HepG2 (cell line): Measurements from ENCODE around the gene FAM120C. TPM values are rescaled to one million over a fixed set of nuclear protein-coding genes. Genes with fewer than 3 reads are reported as not detected.

ENCODE experiments used
- ARNT2 ChIP-seq: sonication (generic); formaldehyde crosslinking; IDR thresholded peaks from 2 replicates; pipeline ENCODE4 v1.8.0; 2022; ENCODE audit warnings: mild to moderate bottlenecking, low read depth, missing genetic modification reagents, moderate library complexity
- ATF7-NPFF ChIP-seq: sonication (generic); formaldehyde crosslinking; IDR thresholded peaks from 2 replicates; pipeline ENCODE4 v1.8.1; 2023; ENCODE audit warnings: mild to moderate bottlenecking, low read depth, missing genetic modification reagents, moderate library complexity
- BCL6 ChIP-seq: IDR thresholded peaks from 2 replicates; pipeline ENCODE4 v1.6.1; 2016; ENCODE audit warnings: missing genetic modification reagents, missing compliant biosample characterization
- CEBPG ChIP-seq: IDR thresholded peaks from 2 replicates; pipeline ENCODE4 v1.6.1; 2016
- ELF3 ChIP-seq: IDR thresholded peaks from 2 replicates; pipeline ENCODE4 v1.6.1; 2016; ENCODE audit warnings: missing genetic modification reagents, missing compliant biosample characterization
- FOXO1 ChIP-seq: sonication (generic); formaldehyde crosslinking; IDR thresholded peaks from 2 replicates; pipeline ENCODE4 v1.4.0; 2020; ENCODE audit warnings: missing genetic modification reagents
- HOXA5 ChIP-seq: sonication (generic); formaldehyde crosslinking; IDR thresholded peaks from 2 replicates; pipeline ENCODE4 v1.4.0; 2020; ENCODE audit warnings: missing genetic modification reagents
- KDM6A ChIP-seq: IDR thresholded peaks from 2 replicates; pipeline ENCODE4 v1.6.1; 2016; ENCODE audit warnings: low read depth
- KLF16 ChIP-seq, 2 experiments: sonication (generic) in 1 of 2; formaldehyde crosslinking in 1 of 2; IDR thresholded peaks; 2 replicates each; pipeline versions ENCODE4 v1.6.1 to v1.8.0; 2016 to 2023; ENCODE audit warnings: missing genetic modification reagents in 2 of 2, missing compliant biosample characterization in 1 of 2
- NFIC ChIP-seq: IDR thresholded peaks from 2 replicates; pipeline ENCODE4 v1.6.1; 2012; ENCODE audit warnings: mild to moderate bottlenecking, low read length, inconsistent platforms
- NFKB2 ChIP-seq: sonication (generic); formaldehyde crosslinking; IDR thresholded peaks from 2 replicates; pipeline ENCODE4 v1.4.0; 2020; ENCODE audit warnings: missing genetic modification reagents, borderline replicate concordance
- NR2F1 ChIP-seq, 2 experiments: fragments of 450-650 bp in 1 of 2; formaldehyde crosslinking in 1 of 2; IDR thresholded peaks; 2 replicates each; pipeline versions ENCODE4 v1.5.0 to v1.6.1; 2016 to 2020; ENCODE audit warnings: mild to moderate bottlenecking in 1 of 2, missing compliant biosample characterization in 1 of 2, missing genetic modification reagents in 1 of 2, moderate library complexity in 1 of 2
- PHF21A ChIP-seq: sonication (generic); formaldehyde crosslinking; IDR thresholded peaks from 2 replicates; pipeline ENCODE4 v1.5.0; 2020; ENCODE audit warnings: mild to moderate bottlenecking, missing genetic modification reagents
- REL ChIP-seq: sonication (generic); formaldehyde crosslinking; conservative IDR thresholded peaks from 2 replicates; pipeline ENCODE4 v1.8.0; 2022; ENCODE audit warnings: mild to moderate bottlenecking, missing genetic modification reagents, moderate library complexity
- TAF1 ChIP-seq: sonication (generic); formaldehyde crosslinking; IDR thresholded peaks from 2 replicates; pipeline ENCODE4 v1.4.0; 2020; ENCODE audit warnings: missing genetic modification reagents
- TBX2 ChIP-seq: sonication (generic); formaldehyde crosslinking; IDR thresholded peaks from 2 replicates; pipeline ENCODE4 v1.5.0; 2020; ENCODE audit warnings: missing genetic modification reagents, mild to moderate bottlenecking, borderline replicate concordance
- ZNF460 ChIP-seq: sonication (generic); formaldehyde crosslinking; IDR thresholded peaks from 2 replicates; pipeline ENCODE4 v1.5.1; 2020; ENCODE audit warnings: missing genetic modification reagents, mild to moderate bottlenecking, borderline replicate concordance
- ZNF563 ChIP-seq: sonication (generic); formaldehyde crosslinking; IDR thresholded peaks from 2 replicates; pipeline ENCODE4 v1.8.0; 2022; ENCODE audit warnings: mild to moderate bottlenecking, moderate library complexity, missing genetic modification reagents
- ZNF652 ChIP-seq: IDR thresholded peaks from 2 replicates; pipeline ENCODE4 v1.6.1; 2016; ENCODE audit warnings: low read depth, borderline replicate concordance
- ZNF816 ChIP-seq: sonication (generic); formaldehyde crosslinking; IDR thresholded peaks from 2 replicates; pipeline ENCODE4 v1.8.0; 2022; ENCODE audit warnings: missing genetic modification reagents, mild to moderate bottlenecking, borderline replicate concordance
- polyA plus RNA-seq, 8 experiments: library from polyadenylated mRNA; depleted of rRNA in 3 of 8; stranded (reverse) in 7 of 8; unstranded in 1 of 8; fragments of >200 nt; fragmentation: Illumina TruSeq in 4 of 8; extraction: Trizol in 4 of 8; gene quantifications; 2 replicates each; pipeline versions ENCODE4 v1.2.1 to v1.2.3, GENCODE V29; 2011 to 2016; ENCODE audit warnings: low read depth in 4 of 8, missing spikeins in 1 of 8, mixed read lengths in 1 of 8; ENCODE audit not compliant: insufficient read depth in 1 of 8
- total RNA-seq, 5 experiments: library from RNA; depleted of rRNA; stranded (reverse); fragments of >200 nt; fragmentation: Illumina TruSeq; extraction: Trizol; gene quantifications; 2 replicates each; pipeline ENCODE4 v1.2.3, GENCODE V29; 2016; ENCODE audit warnings: low read depth in 1 of 5
- TF ChIP-seq, protein P1 (sequence below): sonication (generic); formaldehyde crosslinking; IDR thresholded peaks from 2 replicates; pipeline ENCODE4 v1.4.0; 2020; ENCODE audit warnings: missing genetic modification reagents
- TF ChIP-seq, protein P2 (sequence below): sonication (generic); formaldehyde crosslinking; IDR thresholded peaks from 2 replicates; pipeline ENCODE4 v1.9.0; 2022; ENCODE audit warnings: low read depth, missing genetic modification reagents
- TF ChIP-seq, protein P3 (sequence below): sonication (generic); formaldehyde crosslinking; IDR thresholded peaks from 2 replicates; pipeline ENCODE4 v1.5.0; 2020; ENCODE audit warnings: missing genetic modification reagents
- TF ChIP-seq, protein P4 (sequence below): sonication (generic); formaldehyde crosslinking; conservative IDR thresholded peaks from 2 replicates; pipeline ENCODE4 v1.4.0; 2020; ENCODE audit warnings: missing genetic modification reagents

FAM120C gene
- total and polyA plus RNA-seq, 2 of the 13 experiments (the other 11 are each of a cell fraction or from before 2014, with no cell fraction given) = 4.6 to 7.4 TPM

DNA sequence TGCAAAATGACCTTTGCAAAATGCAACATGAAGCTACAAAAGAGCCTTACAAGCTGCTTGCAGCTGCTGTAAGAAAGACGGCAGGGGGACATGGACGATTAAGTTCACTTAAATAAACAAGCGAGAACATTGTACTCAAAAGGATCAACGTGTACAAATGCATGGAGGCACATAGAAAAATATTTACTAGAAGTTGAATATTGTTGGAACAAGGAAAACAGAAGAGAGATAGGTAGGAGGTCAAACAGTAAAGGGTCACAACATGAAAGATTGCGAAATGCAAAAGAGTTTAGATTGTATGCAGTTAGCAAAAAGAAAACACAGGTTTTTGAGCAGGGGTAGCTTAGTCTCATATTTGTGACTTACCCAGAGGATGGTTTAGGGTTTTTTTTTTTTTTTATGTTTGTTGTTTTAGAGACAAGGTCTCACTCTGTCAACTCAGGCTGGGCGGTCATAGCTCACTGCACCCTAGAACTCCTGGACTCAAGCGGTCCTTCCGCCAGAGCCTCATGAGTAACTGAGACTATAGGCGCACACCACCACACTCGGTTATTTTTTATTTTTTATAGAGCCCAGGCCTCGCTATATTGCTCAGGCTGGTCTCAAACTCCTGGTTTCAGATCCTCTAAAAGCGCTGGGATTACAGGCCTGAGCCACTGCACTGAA lies 137.4 kb downstream of the FAM120C start (continued):
- TF ChIP-seq ELF3 (CRISPR knock-in tag) (0 out of 2 replicates have a peak, but pooled peaks have one; percentile 17), ZNF652 (peak; percentile 41; the same call in 1 of the 2 replicates), CEBPG (CRISPR knock-in tag) (peak; percentile 87), ZNF816 (CRISPR knock-in tag) (peak; percentile 28; the same call in 1 of the 2 replicates), NFIC (peak; percentile 74; the same call in 1 of the 2 replicates), ATF7-NPFF (CRISPR knock-in tag) (no peak), NFKB2 (CRISPR knock-in tag) (no peak), ZNF460 (CRISPR knock-in tag) (peak; percentile 54; the same call in 1 of the 2 replicates), TAF1 (CRISPR knock-in tag) (no peak), ARNT2 (CRISPR knock-in tag) (no peak), BCL6 (CRISPR knock-in tag) (peak; percentile 80), KLF16 (CRISPR knock-in tag; IDR thresholded peaks at IDR 0.05) (peak in 1 of 2 experiments; percentile 30; a peak in 1 of 4 replicates), NR2F1 (CRISPR knock-in tag; IDR thresholded peaks at IDR 0.05) (peak in 1 of 2 experiments; percentile 36; a peak in 1 of 4 replicates), TBX2 (no peak), ZNF563 (CRISPR knock-in tag) (no peak), PHF21A (CRISPR knock-in tag) (peak; percentile 11; the same call in 1 of the 2 replicates), FOXO1 (CRISPR knock-in tag) (peak; percentile 41; the same call in 1 of the 2 replicates), KDM6A (peak; percentile 29; the same call in 1 of the 2 replicates), REL (CRISPR knock-in tag) (no peak), HOXA5 (CRISPR knock-in tag) (0 out of 2 replicates have a peak, but pooled peaks have one; percentile 8)
- TF ChIP-seq, protein P1, sequence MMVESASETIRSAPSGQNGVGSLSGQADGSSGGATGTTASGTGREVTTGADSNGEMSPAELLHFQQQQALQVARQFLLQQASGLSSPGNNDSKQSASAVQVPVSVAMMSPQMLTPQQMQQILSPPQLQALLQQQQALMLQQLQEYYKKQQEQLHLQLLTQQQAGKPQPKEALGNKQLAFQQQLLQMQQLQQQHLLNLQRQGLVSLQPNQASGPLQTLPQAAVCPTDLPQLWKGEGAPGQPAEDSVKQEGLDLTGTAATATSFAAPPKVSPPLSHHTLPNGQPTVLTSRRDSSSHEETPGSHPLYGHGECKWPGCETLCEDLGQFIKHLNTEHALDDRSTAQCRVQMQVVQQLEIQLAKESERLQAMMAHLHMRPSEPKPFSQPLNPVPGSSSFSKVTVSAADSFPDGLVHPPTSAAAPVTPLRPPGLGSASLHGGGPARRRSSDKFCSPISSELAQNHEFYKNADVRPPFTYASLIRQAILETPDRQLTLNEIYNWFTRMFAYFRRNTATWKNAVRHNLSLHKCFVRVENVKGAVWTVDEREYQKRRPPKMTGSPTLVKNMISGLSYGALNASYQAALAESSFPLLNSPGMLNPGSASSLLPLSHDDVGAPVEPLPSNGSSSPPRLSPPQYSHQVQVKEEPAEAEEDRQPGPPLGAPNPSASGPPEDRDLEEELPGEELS = peak; percentile 92
- TF ChIP-seq, protein P2, sequence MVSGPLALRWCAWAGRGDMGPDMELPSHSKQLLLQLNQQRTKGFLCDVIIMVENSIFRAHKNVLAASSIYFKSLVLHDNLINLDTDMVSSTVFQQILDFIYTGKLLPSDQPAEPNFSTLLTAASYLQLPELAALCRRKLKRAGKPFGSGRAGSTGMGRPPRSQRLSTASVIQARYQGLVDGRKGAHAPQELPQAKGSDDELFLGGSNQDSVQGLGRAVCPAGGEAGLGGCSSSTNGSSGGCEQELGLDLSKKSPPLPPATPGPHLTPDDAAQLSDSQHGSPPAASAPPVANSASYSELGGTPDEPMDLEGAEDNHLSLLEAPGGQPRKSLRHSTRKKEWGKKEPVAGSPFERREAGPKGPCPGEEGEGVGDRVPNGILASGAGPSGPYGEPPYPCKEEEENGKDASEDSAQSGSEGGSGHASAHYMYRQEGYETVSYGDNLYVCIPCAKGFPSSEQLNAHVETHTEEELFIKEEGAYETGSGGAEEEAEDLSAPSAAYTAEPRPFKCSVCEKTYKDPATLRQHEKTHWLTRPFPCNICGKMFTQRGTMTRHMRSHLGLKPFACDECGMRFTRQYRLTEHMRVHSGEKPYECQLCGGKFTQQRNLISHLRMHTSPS (CRISPR knock-in tag) = no peak
- TF ChIP-seq, protein P3, sequence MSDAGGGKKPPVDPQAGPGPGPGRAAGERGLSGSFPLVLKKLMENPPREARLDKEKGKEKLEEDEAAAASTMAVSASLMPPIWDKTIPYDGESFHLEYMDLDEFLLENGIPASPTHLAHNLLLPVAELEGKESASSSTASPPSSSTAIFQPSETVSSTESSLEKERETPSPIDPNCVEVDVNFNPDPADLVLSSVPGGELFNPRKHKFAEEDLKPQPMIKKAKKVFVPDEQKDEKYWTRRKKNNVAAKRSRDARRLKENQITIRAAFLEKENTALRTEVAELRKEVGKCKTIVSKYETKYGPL (CRISPR knock-in tag) = no peak
- TF ChIP-seq, protein P4, sequence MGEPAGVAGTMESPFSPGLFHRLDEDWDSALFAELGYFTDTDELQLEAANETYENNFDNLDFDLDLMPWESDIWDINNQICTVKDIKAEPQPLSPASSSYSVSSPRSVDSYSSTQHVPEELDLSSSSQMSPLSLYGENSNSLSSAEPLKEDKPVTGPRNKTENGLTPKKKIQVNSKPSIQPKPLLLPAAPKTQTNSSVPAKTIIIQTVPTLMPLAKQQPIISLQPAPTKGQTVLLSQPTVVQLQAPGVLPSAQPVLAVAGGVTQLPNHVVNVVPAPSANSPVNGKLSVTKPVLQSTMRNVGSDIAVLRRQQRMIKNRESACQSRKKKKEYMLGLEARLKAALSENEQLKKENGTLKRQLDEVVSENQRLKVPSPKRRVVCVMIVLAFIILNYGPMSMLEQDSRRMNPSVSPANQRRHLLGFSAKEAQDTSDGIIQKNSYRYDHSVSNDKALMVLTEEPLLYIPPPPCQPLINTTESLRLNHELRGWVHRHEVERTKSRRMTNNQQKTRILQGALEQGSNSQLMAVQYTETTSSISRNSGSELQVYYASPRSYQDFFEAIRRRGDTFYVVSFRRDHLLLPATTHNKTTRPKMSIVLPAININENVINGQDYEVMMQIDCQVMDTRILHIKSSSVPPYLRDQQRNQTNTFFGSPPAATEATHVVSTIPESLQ = no peak
